GM18526 (cell line): ENCODE data around the gene KCNK3.

ENCODE experiments used
- POLR2A ChIP-seq: IDR thresholded peaks from 3 replicates; pipeline ENCODE4 v1.6.1; 2011; ENCODE audit not compliant: insufficient read length; ENCODE audit errors: extremely low read depth

KCNK3 gene

GRCh38 chr2:26744953-26745352, 52.4 kb downstream of the KCNK3 start:
- TF ChIP-seq POLR2A = no peak

GRCh38 chr2:26745609-26746327, 53.2 kb downstream of the KCNK3 start:
- no peak for TF ChIP-seq POLR2A

GRCh38 chr2:26746934-26747333, 54.4 kb downstream of the KCNK3 start:
- TF ChIP-seq POLR2A = no peak

GRCh38 chr2:26752656-26753055, 60.1 kb downstream of the KCNK3 start:
- TF ChIP-seq POLR2A = no peak

- no peak for TF ChIP-seq POLR2A
Observed at GRCh38 chr2:26754539-26754938, 62.0 kb downstream of the KCNK3 start.

GRCh38 chr2:26754972-26755670, 62.6 kb downstream of the KCNK3 start:
- TF ChIP-seq POLR2A = no peak

GRCh38 chr2:26756337-26756736, 63.8 kb downstream of the KCNK3 start:
- no peak for TF ChIP-seq POLR2A

GRCh38 chr2:26757873-26758789, 65.6 kb downstream of the KCNK3 start:
- no peak for TF ChIP-seq POLR2A

GRCh38 chr2:26758790-26759321, 66.3 kb downstream of the KCNK3 start:
- no peak for TF ChIP-seq POLR2A

GRCh38 chr2:26759845-26760244, 67.3 kb downstream of the KCNK3 start:
- no peak for TF ChIP-seq POLR2A

GRCh38 chr2:26763019-26763418, 70.5 kb downstream of the KCNK3 start:
- TF ChIP-seq POLR2A = no peak

- peak; percentile 88 for TF ChIP-seq POLR2A
Observed at GRCh38 chr2:26764078-26764887, 71.8 kb downstream of the KCNK3 start, which contains the start of gene SLC35F6. Gene SLC35F6, plus strand, starts transcription at chr2:26764284. Its CDS starts 66 bp downstream, at chr2:26764350.

- TF ChIP-seq POLR2A = no peak
Observed at GRCh38 chr2:26764906-26765305, 72.4 kb downstream of the KCNK3 start.

- TF ChIP-seq POLR2A = no peak
Observed at GRCh38 chr2:26765475-26766200, 73.1 kb downstream of the KCNK3 start.
